Suppressor macrophage (primary cell): ENCODE results near the gene USF3.
A peak's percentile ranks its signal among the peaks of the same experiment; 100 is the strongest.

ENCODE experiments used
- DNase-seq, 4 experiments: peaks; one replicate each; pipeline ENCODE4 v3.0.0-alpha.2; 2020 to 2022

USF3 gene

GRCh38 chr3:113696658-113697499 is 437 bp upstream of the USF3 start:
- DNase-seq: peak; percentile 99 to 100 (median 99)

GRCh38 chr3:113695431-113695785 is 1.0 kb downstream of the USF3 start:
- DNase-seq: no peak

- no peak for DNase-seq
These were observed 6.0 kb downstream of the USF3 start for GRCh38 chr3:113690482-113690881.

GRCh38 chr3:113685956-113686721 is 10.3 kb downstream of the USF3 start:
- peak in 1 of 4 experiments; percentile 19 for DNase-seq

GRCh38 chr3:113685124-113685523 is 11.3 kb downstream of the USF3 start:
- no peak for DNase-seq

GRCh38 chr3:113684271-113684819 is 12.1 kb downstream of the USF3 start:
- peak in 2 of 4 experiments; percentile 37 to 38 for DNase-seq

GRCh38 chr3:113678773-113679172 is 17.7 kb downstream of the USF3 start:
- no peak for DNase-seq

- no peak for DNase-seq
These were observed 18.7 kb downstream of the USF3 start for GRCh38 chr3:113677737-113678136.

- DNase-seq: peak; percentile 21 to 57 (median 34)
These were observed 20.2 kb downstream of the USF3 start for GRCh38 chr3:113676261-113676660.

GRCh38 chr3:113673593-113673992 is 22.8 kb downstream of the USF3 start:
- no peak for DNase-seq

GRCh38 chr3:113668015-113668414 is 28.4 kb downstream of the USF3 start:
- DNase-seq: peak in 3 of 4 experiments; percentile 20 to 28 (median 22)

GRCh38 chr3:113664523-113665094 is 31.8 kb downstream of the USF3 start:
- no peak for DNase-seq

GRCh38 chr3:113663761-113664160 is 32.7 kb downstream of the USF3 start:
- no peak for DNase-seq

- DNase-seq: no peak
These were observed 33.1 kb downstream of the USF3 start for GRCh38 chr3:113663324-113663750.

GRCh38 chr3:113662824-113663223 is 33.6 kb downstream of the USF3 start:
- no peak for DNase-seq

GRCh38 chr3:113660896-113661295 is 35.5 kb downstream of the USF3 start:
- peak in 2 of 4 experiments; percentile 9 to 15 for DNase-seq

GRCh38 chr3:113660458-113660857 is 36.0 kb downstream of the USF3 start:
- DNase-seq: no peak

GRCh38 chr3:113659996-113660395 is 36.4 kb downstream of the USF3 start:
- no peak for DNase-seq

- DNase-seq: no peak
These were observed 37.3 kb downstream of the USF3 start for GRCh38 chr3:113659101-113659541.

- DNase-seq: no peak
These were observed 38.3 kb downstream of the USF3 start for GRCh38 chr3:113658107-113658506.

- DNase-seq: no peak
These were observed 41.6 kb downstream of the USF3 start for GRCh38 chr3:113654851-113655250.

GRCh38 chr3:113654310-113654709 is 42.1 kb downstream of the USF3 start:
- no peak for DNase-seq
